GM21528 (cell line): ENCODE results near the gene MFAP4.
A peak's percentile ranks its signal among the peaks of the same experiment; 100 is the strongest.

ENCODE experiments used
- ATAC-seq: cut with Tn5 transposase; IDR thresholded peaks from one replicate; pipeline ENCODE4 v1.9.1; 2021; ENCODE audit warnings: mild to moderate bottlenecking, moderate library complexity; ENCODE audit not compliant: unreplicated experiment, low FRiP score

The MFAP4 gene

DNA sequence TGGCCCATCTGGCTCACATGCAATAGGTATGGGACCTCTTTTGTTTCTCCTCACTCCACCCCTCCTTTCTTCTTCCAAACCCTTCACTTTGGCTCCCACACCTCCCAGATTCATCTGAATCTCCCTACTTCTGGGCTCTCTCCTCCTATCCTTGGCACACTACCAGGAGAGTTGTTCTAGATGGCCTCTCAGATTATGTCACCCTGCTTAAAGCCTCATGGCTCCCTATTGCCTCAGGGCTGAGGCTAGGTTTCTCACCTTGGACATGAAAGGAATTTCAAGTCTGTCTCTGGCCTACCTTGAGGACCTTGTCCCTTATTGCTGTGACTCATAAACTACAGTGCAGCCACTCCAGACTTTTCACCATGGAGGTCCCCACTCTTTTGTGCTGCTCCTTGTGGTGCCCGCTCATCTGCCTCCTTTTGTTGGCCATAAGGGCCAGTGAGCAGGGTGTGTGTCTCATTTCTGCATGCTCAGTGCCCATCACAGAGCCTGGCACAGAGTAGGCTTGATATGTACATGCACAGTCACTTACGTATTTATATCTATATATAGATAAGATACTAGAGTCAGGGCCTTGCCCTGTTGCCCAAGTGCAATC is 1.0 kb upstream of the MFAP4 start:
- ATAC-seq = no peak

DNA sequence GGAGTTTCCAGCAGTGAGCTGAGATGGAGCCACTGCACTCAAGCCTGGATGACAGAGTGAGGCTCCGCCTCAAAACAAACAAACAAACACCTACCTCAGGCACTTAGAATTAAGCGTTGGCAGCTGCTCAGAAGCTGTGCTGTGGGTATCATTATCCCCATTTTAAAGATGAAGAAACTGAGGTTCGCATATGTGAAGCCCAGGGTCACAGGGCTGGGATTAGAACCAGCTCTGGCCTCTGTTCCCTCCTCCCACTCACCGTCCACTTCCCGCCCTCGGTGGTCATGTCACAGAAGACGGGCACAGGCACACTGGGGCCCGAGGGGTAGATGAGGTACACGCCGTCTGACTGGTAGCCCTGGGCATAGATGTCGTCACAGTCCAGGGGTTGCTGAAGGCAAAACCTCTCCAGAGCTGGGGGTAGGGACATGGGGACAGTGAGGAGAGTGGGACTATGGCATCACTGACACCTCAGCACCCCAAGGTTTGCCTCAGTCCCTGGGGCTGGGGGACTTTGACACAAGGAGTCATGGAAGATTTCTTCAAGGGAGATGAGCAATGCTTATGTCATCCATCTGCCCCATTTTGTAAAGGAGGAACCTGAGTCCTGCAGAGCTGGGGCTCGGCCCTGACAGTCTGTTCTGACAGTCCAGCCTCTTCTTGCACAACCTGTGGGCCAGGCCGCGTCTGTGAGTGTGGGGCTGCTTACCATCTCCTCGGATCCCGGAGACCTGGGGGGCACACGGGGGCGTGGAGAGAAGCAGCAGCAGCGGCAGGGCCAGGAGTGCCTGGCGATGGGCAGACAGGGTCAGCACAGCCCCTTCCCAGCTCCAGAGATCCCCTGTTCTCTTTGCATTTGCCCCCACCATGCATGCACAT is 700 bp downstream of the MFAP4 start:
- no peak for ATAC-seq

DNA sequence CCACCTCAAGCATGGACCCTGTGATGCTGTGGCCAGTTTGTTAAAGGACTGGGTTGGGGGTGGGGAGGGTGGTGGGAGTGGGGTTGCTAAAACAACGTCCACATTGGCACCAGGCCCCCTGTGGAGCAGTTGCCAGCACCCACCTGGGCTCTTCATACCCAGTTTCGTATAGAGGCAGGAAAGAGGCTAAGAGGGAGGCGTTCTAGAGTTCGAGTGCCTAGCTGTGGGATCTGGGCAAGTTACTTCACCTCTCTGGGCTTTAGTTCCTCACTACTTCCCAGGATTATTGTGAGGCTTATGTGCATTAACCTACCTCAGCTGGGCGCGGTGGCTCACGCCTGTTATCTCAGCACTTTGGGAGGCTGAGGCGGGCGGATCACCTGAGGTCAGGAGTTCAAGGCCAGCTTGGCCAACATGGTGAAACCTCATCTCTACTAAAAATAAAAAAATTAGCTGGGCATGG is 1.4 kb downstream of the MFAP4 start:
- no peak for ATAC-seq

DNA sequence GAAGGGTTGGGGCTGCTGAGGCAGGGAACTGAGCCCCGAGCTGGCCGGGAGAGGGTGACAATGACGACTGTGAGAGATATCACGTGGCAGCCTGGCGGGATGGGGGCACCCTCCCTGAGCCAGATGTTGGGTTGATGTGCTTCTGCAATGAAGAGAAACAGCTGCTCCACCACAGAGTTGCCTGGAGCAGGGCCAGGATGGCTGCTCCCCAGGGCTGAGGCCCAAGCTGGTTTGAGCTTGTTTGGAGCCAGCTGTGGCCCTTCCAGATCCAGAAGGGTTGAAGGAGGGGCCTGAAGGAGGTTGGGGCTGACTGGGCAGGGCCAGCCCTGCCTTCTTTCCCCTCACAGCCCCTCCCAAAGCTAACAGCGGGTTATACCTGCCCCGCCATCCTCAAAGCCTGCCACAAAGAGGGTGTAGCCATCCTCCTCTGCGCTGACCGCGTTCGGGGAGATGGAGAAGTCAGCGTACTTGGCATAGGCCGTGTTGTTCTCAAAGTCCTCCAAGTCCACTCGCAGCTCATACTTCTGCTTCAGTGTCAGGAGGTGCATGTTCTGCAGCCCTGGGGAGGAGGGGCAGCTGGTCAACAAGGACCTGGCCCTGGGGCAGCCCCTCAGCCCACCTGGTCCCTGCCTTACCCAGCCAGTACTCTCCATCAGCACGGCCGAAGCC is 2.1 kb downstream of the MFAP4 start:
- ATAC-seq = no peak

DNA sequence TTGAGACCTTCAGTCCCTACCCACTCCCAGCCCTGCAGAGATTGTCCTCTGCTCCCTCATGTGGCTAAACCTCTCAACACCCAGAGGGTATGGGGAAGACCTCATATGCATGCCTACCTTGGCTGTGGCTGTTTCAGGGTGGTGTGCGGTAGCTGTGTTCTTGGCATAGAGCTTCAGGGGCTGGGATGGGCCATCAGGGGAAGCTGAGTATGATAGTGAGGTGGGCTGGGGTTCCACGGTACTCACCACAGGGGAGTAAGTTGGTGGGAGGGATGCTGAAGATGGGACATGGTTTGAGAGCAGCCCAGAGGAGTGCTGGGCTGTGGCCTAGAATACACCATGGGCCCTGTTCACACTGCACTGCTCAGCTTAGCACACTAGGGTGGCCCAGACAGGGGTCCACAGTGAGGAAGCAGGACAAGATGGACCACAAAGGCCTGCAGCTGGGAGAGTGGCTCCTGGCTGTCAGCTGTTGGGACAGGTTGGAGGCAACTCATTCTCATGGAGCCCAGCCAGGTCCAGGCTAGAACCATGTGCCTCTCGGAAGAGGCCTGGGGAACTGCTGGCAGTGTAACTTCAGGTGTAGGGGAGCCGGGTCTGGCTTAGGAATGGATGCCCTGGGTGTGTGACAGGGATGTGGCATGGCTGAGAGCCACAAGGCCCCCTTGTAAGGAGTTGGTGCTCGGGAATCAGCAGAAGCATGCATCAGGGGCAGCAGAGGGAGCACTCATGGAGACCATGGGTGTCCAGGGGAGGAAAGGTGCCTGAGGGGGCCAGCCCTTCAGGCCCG is 3.1 kb downstream of the MFAP4 start:
- no peak for ATAC-seq

DNA sequence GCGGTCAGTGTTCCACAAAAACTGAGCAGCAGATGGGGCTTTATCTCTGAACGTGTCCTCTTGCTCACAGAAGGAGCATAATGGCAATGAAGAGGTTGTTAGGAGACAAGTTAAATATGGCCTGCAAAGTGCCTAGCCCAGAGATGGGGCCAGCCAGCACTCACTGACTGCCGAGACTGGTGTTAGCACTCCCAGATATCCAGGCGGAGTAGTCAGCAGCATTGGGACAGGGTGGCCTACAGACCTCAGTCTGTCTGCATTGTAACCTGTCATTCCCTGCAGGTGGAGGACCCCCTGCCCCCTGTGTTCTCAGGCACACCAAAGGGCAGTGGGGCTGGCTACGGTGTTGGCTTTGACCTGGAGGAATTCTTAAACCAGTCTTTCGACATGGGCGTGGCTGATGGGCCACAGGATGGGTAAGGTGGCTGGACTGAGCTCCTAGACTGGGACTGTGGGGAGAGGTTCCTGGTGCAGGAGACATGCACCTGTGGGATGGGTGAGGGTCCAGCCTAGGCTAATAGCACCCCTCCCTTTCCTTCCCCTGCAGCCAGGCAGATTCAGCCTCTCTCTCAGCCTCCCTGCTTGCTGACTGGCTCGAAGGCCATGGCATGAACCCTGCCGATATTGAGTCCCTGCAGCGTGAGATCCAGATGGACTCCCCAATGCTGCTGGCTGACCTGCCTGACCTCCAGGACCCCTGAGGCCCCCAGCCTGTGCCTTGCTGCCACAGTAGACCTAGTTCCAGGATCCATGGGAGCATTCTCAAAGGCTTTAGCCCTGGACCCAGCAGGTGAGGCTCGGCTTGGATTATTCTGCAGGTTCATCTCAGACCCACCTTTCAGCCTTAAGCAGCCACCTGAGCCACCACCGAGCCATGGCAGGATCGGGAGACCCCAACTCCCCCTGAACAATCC is 4.2 kb downstream of the MFAP4 start:
- ATAC-seq = no peak

DNA sequence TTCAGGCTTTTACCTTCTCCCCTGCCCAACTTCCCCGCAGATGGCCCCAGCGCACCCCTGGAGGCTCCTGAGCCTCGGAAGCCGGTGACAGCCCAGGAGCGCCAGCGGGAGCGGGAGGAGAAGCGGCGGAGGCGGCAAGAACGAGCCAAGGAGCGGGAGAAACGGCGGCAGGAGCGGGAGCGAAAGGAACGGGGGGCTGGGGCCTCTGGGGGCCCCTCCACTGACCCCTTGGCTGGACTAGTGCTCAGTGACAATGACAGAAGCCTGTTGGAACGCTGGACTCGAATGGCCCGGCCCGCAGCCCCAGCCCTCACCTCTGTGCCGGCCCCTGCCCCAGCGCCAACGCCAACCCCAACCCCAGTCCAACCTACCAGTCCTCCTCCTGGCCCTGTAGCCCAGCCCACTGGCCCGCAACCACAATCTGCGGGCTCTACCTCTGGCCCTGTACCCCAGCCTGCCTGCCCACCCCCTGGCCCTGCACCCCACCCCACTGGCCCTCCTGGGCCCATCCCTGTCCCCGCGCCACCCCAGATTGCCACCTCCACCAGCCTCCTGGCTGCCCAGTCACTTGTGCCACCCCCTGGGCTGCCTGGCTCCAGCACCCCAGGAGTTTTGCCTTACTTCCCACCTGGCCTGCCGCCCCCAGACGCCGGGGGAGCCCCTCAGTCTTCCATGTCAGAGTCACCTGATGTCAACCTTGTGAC is 5.1 kb downstream of the MFAP4 start:
- ATAC-seq = no peak

DNA sequence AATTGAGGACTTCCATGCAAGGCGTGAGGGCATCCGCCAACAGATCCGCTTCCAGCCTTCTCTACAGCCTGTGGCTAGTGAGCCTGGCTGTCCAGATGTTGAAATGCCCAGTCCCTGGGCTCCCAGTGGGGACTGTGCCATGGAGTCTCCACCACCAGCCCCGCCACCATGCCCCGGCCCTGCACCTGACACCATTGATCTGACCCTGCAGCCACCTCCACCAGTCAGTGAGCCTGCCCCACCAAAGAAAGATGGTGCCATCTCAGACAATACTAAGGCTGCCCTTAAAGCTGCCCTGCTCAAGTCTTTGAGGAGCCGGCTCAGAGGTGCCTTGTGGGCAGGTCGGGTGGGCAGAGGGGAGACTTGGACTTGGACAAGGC is 5.6 kb downstream of the MFAP4 start:
- no peak for ATAC-seq

DNA sequence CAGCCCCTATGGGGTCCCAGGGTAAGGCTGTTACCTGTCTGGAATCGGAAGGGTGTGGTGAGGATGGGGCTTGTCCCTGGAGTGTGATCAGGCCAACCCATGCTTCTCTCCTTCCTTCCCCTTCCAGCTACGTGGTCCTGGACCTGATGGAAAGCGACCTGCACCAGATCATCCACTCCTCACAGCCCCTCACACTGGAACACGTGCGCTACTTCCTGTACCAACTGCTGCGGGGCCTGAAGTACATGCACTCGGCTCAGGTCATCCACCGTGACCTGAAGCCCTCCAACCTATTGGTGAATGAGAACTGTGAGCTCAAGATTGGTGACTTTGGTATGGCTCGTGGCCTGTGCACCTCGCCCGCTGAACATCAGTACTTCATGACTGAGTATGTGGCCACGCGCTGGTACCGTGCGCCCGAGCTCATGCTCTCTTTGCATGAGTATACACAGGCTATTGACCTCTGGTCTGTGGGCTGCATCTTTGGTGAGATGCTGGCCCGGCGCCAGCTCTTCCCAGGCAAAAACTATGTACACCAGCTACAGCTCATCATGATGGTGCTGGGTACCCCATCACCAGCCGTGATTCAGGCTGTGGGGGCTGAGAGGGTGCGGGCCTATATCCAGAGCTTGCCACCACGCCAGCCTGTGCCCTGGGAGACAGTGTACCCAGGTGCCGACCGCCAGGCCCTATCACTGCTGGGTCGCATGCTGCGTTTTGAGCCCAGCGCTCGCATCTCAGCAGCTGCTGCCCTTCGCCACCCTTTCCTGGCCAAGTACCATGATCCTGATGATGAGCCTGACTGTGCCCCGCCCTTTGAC is 6.3 kb downstream of the MFAP4 start:
- no peak for ATAC-seq

DNA sequence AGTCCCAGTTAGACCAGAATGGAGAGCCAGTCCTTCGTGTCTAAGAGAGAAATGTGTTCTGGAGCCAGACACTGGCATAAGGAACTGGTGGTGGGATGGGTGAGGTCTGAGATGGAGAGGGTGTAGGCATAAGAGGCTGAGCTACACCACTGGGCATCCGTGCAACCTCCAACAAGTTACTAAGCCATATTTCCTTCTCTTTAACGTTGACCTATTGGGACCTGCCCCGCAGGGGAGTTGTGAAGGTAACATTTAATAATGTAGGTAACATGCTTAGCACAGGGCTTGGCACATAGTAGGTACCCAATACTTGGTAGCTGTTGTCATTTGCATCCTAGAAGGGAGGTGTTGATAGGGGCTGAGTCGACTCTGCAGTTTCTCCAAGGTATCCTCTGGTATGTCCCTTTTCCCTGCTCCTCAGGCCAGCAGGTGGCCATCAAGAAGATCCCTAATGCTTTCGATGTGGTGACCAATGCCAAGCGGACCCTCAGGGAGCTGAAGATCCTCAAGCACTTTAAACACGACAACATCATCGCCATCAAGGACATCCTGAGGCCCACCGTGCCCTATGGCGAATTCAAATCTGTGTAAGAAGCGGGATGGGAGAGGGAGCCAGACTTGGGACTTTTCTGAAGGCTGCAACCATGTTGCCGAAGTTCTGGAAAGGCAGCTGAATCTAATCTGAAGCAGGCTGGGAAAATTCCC is 7.5 kb downstream of the MFAP4 start:
- no peak for ATAC-seq

DNA sequence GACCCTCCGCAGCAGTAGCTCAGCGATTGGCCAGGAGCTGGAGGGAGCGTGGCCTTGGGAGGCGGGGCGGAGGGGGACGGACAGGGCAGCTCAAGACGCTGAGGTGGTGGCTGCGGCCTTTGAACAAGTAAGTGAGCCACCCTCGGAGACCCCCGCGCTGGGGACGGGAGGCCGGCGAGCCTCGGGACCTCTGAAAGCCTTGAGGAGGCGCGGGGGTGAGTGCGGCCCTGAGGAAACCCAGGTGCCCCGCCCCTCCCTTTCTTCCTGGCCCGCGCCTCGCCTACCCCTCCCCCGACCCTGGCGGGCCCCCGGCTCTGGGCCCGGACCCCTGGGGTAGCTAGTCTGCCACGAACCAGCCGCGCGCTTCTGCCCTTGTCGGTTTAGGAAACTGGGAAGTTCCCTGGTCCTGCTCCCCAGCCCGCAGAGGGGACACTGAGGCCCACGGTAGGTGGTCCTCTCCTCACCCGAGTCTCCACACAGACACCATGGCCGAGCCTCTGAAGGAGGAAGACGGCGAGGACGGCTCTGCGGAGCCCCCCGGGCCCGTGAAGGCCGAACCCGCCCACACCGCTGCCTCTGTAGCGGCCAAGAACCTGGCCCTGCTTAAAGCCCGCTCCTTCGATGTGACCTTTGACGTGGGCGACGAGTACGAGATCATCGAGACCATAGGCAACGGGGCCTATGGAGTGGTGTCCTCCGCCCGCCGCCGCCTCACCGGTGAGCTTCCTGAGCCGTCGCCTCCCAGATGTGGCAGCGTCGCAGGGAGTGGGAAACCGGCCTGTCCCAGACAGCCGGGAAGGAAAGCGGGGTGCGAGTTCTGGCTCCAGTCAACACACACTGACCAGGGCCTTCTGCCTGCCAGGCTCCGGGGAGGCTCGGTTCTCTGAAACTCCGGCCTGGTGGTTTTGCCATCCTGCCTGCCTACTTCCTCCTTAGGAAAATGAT is 8.3 kb downstream of the MFAP4 start, which contains the start of gene MAPK7:
Gene MAPK7, plus strand, starts transcription at position 83 of the 945 bp plus-strand sequence. Its CDS starts 403 bp downstream, at position 486.
- peak; percentile 11 for ATAC-seq

DNA sequence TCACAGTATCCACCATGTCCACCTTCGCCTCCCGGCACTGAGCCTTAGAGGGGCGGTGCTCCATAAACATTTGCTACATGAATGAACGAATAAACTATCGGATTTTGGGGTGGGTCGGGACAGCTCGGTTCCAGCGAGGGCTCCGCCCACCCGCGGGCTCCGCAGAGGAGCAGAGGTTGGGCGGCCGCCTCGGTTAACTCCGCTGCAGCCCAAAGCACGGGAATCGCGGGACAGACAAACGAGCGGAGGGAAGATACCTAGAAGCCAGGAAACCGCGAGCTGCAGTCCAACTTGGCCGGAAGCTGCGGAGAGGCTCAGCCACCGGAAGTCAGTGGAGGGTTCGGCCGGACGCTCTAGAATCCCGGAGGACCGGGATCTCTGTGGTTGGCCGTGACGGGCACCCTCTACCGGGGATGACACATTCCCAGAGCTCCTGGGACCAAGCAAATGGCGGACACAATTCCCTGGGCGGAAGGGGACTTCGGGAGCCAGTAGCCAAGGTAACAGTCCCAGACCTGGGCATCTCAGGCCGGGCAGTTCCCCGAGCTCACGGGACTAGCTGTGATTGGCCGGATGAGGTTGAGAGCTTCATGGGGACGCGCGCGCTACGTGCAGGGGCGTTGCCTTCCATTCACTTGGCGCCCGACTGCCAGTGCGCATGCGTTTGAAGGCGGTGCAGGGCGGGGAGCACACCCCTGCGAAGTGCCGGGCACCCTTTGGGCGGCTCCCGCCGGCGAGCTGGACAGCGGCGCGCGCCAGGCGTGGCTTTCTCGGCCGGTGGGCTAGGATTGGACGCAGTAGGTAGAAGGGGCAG is 9.2 kb downstream of the MFAP4 start:
- ATAC-seq = peak; percentile 92

DNA sequence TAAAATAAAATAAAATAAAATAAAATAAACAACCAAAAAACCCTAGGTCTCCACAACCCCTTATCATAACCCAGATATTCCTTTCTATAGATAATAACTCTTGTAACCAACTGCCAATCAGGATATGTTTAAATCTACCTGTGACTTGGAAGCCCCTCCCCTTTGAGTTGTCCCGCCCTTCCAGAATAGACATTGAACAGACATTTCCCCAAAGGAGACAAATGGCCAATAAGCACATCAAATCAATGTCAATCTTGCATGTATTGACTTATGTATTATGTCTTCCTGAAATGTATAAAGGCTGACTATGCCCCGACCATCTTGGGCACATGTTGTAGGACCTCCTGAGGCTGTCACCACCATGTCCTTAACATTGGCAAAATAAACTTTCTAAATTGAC is 10.2 kb downstream of the MFAP4 start:
- ATAC-seq = no peak

DNA sequence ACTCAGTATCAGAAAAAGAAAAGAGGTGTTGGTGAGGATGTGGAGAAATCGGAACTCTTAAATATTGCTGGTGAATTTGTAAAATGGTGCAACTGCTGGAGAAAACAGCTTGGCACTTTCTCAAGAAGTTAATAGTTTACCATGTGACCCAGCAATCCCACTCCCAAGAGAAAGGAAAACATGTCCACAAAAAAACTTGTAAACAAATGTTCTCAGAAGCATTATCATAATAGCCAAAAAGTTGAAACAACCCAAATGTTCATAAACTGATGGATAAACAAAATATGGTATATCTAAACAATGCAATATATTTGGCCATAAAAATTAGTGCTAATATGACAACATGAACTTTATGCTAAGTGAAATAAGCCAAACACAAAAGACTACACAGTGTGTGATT is 11.3 kb downstream of the MFAP4 start:
- no peak for ATAC-seq

DNA sequence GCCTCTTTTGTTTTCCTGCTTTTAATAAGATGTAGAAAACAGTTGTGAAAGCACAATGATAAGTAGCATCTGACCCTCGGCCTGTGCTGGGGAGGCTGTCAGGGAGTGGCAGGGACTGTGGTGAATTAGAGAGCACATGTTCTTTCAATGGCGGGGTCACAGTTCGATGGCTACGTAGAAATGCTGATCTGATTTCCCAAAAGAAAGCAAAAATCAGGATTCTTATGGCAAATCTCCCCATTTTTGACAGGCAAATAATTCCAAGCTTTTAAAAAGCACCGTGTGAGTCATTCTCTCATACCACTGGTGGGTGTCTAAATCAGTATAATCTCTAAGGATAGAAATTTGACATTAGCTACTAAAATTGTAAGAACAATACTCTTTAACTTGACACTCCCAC is 12.9 kb downstream of the MFAP4 start:
- ATAC-seq = no peak
